ENCODE results near the gene GMCL1. TPM values are rescaled to one million over a fixed set of nuclear protein-coding genes. Genes with fewer than 3 reads are reported as not detected.

GMCL1 gene
- total and polyA plus RNA-seq, 9 of the 15 experiments (the other 6 are each of a cell fraction or from before 2014, with no cell fraction given) = 7.0 to 27.3 (median 15.4) TPM

DNA sequence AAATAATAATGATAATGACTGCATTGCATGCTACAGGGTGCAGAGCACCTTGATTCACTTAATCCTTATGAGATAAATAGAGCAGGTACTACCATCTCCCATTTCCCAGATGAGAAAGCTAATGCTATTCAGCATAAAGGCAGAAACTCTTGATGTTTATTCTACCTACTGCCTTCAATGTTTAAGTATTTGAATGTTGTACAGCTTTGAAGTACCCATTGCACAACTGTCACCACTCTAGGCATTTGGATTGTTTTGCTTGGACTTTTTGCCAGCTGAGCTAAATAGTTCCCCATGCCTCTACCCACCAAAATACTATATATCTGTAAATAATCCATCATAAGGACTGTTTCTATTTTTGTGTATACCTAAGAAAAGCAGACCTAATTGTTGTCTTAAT, 77.8 kb downstream of the GMCL1 start:
- no peak overlapping the region for H3K27ac ChIP-seq (ENCODE audit: extremely low read depth, low read depth, low read length)
- in situ Hi-C loops (cut with MboI) = loop anchor here (5.0 to 25.0 kb wide), 2 partner anchors 185 to 730 kb away; no protein-coding TSS in a partner anchor
- 0 out of 3 replicates have a peak, but pooled peaks cover under 1% of the 10 kb centered on the region for H3K79me2 ChIP-seq (ENCODE audit: control insufficient read depth, insufficient read depth, low read length)
- intact Hi-C loops (cut with micrococcal nuclease) = no loop called here
- no peaks in the 10 kb centered on the region for H3K9me3 ChIP-seq (replicated peaks; ENCODE audit: control insufficient read depth, insufficient read depth, low read depth, low read length)
- no peak overlapping the region for H3K9ac ChIP-seq (ENCODE audit: insufficient read depth in 1 of 2, low read depth in 2 of 2, low read length in 2 of 2)
- no peak overlapping the region for H3K4me3 ChIP-seq
- 0 out of 2 replicates have a peak, but pooled peaks cover 2% of the 10 kb centered on the region for H4K20me1 ChIP-seq (replicated peaks; ENCODE audit: control insufficient read depth, insufficient read depth, low read length)
- no peaks in the 10 kb centered on the region for H3K9me1 ChIP-seq (ENCODE audit: control insufficient read depth, insufficient read depth, low read length)
- no peak for DNase-seq (ENCODE audit: extremely low read depth in 1 of 4, low spot score in 3 of 4)
- TF ChIP-seq PTTG1 (tag; IDR thresholded peaks at IDR 0.05; ENCODE audit: low read depth) = no peak
- no peak for TF ChIP-seq BHLHE40 (IDR thresholded peaks at IDR 0.05; ENCODE audit: low read length)
- TF ChIP-seq SAP30 (IDR thresholded peaks at IDR 0.05; ENCODE audit: borderline replicate concordance, insufficient read depth, low read depth, low read length, poor library complexity, severe bottlenecking) = no peak
- TF ChIP-seq JUN (IDR thresholded peaks at IDR 0.05; ENCODE audit: borderline replicate concordance, low read depth, low read length) = no peak
- no peak for TF ChIP-seq JUN (CRISPR knock-in tag; IDR thresholded peaks at IDR 0.05; ENCODE audit: borderline replicate concordance)
- TF ChIP-seq ZNF644 (tag; IDR thresholded peaks at IDR 0.05; ENCODE audit: low read depth) = no peak
- TF ChIP-seq SRSF3 (IDR thresholded peaks at IDR 0.05; ENCODE audit: insufficient read depth, low read length) = no peak
- TF ChIP-seq, protein P1, sequence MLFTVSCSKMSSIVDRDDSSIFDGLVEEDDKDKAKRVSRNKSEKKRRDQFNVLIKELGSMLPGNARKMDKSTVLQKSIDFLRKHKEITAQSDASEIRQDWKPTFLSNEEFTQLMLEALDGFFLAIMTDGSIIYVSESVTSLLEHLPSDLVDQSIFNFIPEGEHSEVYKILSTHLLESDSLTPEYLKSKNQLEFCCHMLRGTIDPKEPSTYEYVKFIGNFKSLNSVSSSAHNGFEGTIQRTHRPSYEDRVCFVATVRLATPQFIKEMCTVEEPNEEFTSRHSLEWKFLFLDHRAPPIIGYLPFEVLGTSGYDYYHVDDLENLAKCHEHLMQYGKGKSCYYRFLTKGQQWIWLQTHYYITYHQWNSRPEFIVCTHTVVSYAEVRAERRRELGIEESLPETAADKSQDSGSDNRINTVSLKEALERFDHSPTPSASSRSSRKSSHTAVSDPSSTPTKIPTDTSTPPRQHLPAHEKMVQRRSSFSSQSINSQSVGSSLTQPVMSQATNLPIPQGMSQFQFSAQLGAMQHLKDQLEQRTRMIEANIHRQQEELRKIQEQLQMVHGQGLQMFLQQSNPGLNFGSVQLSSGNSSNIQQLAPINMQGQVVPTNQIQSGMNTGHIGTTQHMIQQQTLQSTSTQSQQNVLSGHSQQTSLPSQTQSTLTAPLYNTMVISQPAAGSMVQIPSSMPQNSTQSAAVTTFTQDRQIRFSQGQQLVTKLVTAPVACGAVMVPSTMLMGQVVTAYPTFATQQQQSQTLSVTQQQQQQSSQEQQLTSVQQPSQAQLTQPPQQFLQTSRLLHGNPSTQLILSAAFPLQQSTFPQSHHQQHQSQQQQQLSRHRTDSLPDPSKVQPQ (CRISPR knock-in tag; IDR thresholded peaks at IDR 0.05; ENCODE audit: borderline replicate concordance) = no peak
- TF ChIP-seq PHF8 (IDR thresholded peaks at IDR 0.05; ENCODE audit: borderline replicate concordance, low read length) = no peak
- TF ChIP-seq POLR3G (IDR thresholded peaks at IDR 0.05; ENCODE audit: extremely low read depth, insufficient read length, insufficient replicate concordance) = no peak
- TF ChIP-seq, protein P2, sequence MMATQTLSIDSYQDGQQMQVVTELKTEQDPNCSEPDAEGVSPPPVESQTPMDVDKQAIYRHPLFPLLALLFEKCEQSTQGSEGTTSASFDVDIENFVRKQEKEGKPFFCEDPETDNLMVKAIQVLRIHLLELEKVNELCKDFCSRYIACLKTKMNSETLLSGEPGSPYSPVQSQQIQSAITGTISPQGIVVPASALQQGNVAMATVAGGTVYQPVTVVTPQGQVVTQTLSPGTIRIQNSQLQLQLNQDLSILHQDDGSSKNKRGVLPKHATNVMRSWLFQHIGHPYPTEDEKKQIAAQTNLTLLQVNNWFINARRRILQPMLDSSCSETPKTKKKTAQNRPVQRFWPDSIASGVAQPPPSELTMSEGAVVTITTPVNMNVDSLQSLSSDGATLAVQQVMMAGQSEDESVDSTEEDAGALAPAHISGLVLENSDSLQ (IDR thresholded peaks at IDR 0.05) = no peak
- no peak for TF ChIP-seq ZNF76 (CRISPR knock-in tag; IDR thresholded peaks at IDR 0.05; ENCODE audit: borderline replicate concordance)
- TF ChIP-seq XRCC5 (IDR thresholded peaks at IDR 0.05; ENCODE audit: low read depth, low read length) = no peak
- no peak for TF ChIP-seq GATAD2B (IDR thresholded peaks at IDR 0.05; ENCODE audit: borderline replicate concordance)
- no peak for TF ChIP-seq L3MBTL2 (IDR thresholded peaks at IDR 0.05)
- TF ChIP-seq ZNF133 (CRISPR knock-in tag; IDR thresholded peaks at IDR 0.05) = no peak
- CTCF ChIA-PET (ENCODE audit: low intra/inter-chr PET ratio) = no interaction called here
- H3K4me1 ChIP-seq (replicated peaks in 1 of 2; ENCODE audit: control insufficient read depth in 2 of 2, insufficient read depth in 2 of 2, low read length in 2 of 2) = peaks cover 2 to 7% of the 10 kb centered on the region in 2 experiments; a peak in 4 of 5 replicates
- FAIRE-seq = no peak
- H3K27me3 ChIP-seq (ENCODE audit: control insufficient read depth in 2 of 2, insufficient read depth in 2 of 2, low read length in 2 of 2) = no peaks in the 10 kb centered on the region
- BruUV-seq (replicated peaks) = no TSS peak
- H2AFZ ChIP-seq (ENCODE audit: low read depth, low read length) = no peak overlapping the region
- POLR2A ChIA-PET = interaction anchor here (0.6 kb wide), 2 partner anchors 218 to 311 kb away, joined by 3 to 4 read pairs; no protein-coding TSS in a partner anchor
- H3K36me3 ChIP-seq (ENCODE audit: control insufficient read depth, insufficient read depth, low read length) = peaks cover 68% of the 10 kb centered on the region
- no peak overlapping the region for H3K4me2 ChIP-seq (ENCODE audit: insufficient read depth, low read length)
- ATAC-seq = no peak
